Kidney (tissue), 14 donors: ENCODE measurements around the gene HYDIN. TPM values are rescaled to one million over a fixed set of nuclear protein-coding genes. Genes with fewer than 3 reads are reported as not detected.

Experiments
- DNase-seq, 5 donors: peaks; one replicate each; pipeline ENCODE4 v3.0.0-alpha.2; 2013 to 2020
- FAIRE-seq: peaks from 2 replicates; lab custom pipeline; 2012; peaks lifted over from hg19 to GRCh38; lab: Jason Lieb, UNC
- H3K27ac ChIP-seq, 2 donors: one replicate each; pipeline ENCODE4 v1.7.0; 2013; ENCODE audit warnings: low read depth in 2 of 2, low read length in 2 of 2, inconsistent platforms in 1 of 2
- H3K27me3 ChIP-seq: one replicate; pipeline ENCODE4 v1.7.1; 2013; ENCODE audit warnings: low read length, inconsistent platforms; ENCODE audit not compliant: control insufficient read depth, insufficient read depth
- H3K36me3 ChIP-seq, 3 donors: one replicate each; pipeline versions ENCODE4 v1.7.0 to v1.7.1; 2013; ENCODE audit warnings: low read length in 3 of 3, control low read depth in 1 of 3, inconsistent platforms in 1 of 3; ENCODE audit not compliant: insufficient read depth in 3 of 3, control insufficient read depth in 2 of 3
- H3K4me1 ChIP-seq, 3 donors: one replicate each; pipeline versions ENCODE4 v1.7.0 to v1.7.1; 2013; ENCODE audit warnings: low read length in 3 of 3, inconsistent platforms in 1 of 3, low read depth in 1 of 3; ENCODE audit not compliant: control insufficient read depth in 2 of 3, insufficient read depth in 2 of 3
- H3K4me3 ChIP-seq, 3 donors: one replicate each; pipeline versions ENCODE4 v1.7.0 to v1.8.1; 2013; ENCODE audit warnings: low read length in 3 of 3, control low read depth in 1 of 3, inconsistent platforms in 1 of 3
- H3K9ac ChIP-seq, 3 donors: one replicate each; pipeline versions ENCODE4 v1.7.0 to v1.7.1; 2013; ENCODE audit warnings: low read length in 3 of 3, control low read depth in 1 of 3, inconsistent platforms in 1 of 3
- H3K9me3 ChIP-seq, 3 donors: one replicate each; pipeline versions ENCODE4 v1.7.0 to v1.7.1; 2013; ENCODE audit warnings: low read length in 3 of 3, control low read depth in 1 of 3, inconsistent platforms in 1 of 3; ENCODE audit not compliant: control insufficient read depth in 2 of 3, insufficient read depth in 1 of 3
- CTCF ChIP-seq: IDR thresholded peaks from 3 replicates; pipeline ENCODE4 v1.5.1; 2012; ENCODE audit warnings: mild to moderate bottlenecking, moderate library complexity, borderline replicate concordance; ENCODE audit not compliant: insufficient read depth; ENCODE audit errors: extremely low read depth
- intact Hi-C: fragments of 100-400 bp; cut with DNase I; formaldehyde crosslinking; loops from one replicate; pipeline ENCODE4 v1.11.1; 2022
- polyA plus RNA-seq: library from polyadenylated mRNA; stranded (reverse); fragments of 350-450 nt; fragmentation: Illumina TruSeq; extraction: RNeasy Lipid Tissue Mini Kit (QIAGEN cat#74804); gene quantifications from one replicate; pipeline ENCODE4 v1.2.3, GENCODE V29; 2014; ENCODE audit warnings: low read depth, low replicate concordance; ENCODE audit not compliant: insufficient read depth
- total RNA-seq: library from RNA; stranded (reverse); fragmentation: NEBNext Ultra II Directional; extraction: Animal tissue kit (Norgen Biotek cat#: 25700); gene quantifications from one replicate; pipeline ENCODE4 v1.2.1, GENCODE V29; 2021
- donor health status: control.
- donor health status: control.
- donor health status: control.
- donor health status: control.
- donor health status: control.
- donor health status: DM: yes; HTN: yes; CAD: no.
- donor health status: Normal renal cell carcinoma (clear cell type).

The HYDIN gene
- total and polyA plus RNA-seq, 2 donors from 2014 or later, result 1.8 to 21.0 TPM

- FAIRE-seq, result no peak
- peaks cover 0 to 64% (median 33%) of the 10 kb centered on the region in 3 donors for H3K36me3 ChIP-seq
- H3K4me1 ChIP-seq, result peaks cover 0 to 11% (median 4%) of the 10 kb centered on the region in 3 donors
Observed at GRCh38 chr16:70784692-70785555, 445.6 kb downstream of the HYDIN start.

GRCh38 chr16:70782237-70782636 is 448.3 kb downstream of the HYDIN start:
- H3K27me3 ChIP-seq, result no peaks in the 10 kb centered on the region
- FAIRE-seq (no peak), DNase-seq (no peak)

More at GRCh38 chr16:70784692-70785555, 445.6 kb downstream of the HYDIN start:
- Histone ChIP-seq H3K27ac (no peak overlapping the region), H3K27me3 (no peaks in the 10 kb centered on the region), H3K9me3 (no peaks in the 10 kb centered on the region), H3K4me3 (no peak overlapping the region), H3K9ac (no peak overlapping the region)
- TF ChIP-seq CTCF, result no peak
- no peak for DNase-seq
- intact Hi-C loops, result no loop called here

DNA sequence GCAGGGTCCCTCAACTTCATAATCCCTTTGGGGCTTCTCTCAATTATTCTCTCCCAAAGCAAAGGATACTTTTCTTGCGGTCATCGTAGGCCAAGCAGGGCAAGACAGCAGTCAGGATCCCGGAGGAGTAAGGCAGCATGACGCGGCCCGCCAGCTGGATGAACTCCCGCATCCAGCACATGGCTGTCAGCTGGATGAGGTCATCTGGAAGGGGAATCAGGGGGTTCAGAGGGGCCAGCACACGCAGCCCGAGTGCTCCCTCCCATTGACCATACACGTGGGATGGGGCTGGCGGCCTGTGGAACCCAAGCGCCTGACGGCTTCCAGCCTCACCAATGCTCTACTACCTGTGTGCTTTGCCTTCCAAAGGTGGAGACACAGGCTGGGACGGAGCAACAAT is 448.7 kb downstream of the HYDIN start:
- Histone ChIP-seq H3K4me1 (no peaks in the 10 kb centered on the region), H3K27me3 (no peaks in the 10 kb centered on the region), H3K9me3 (no peaks in the 10 kb centered on the region), H3K9ac (no peak overlapping the region), H3K27ac (no peak overlapping the region), H3K36me3 (peaks cover 0 to 83% (median 33%) of the 10 kb centered on the region in 3 donors), H3K4me3 (no peak overlapping the region)
- intact Hi-C loops, result no loop called here
- FAIRE-seq (no peak), DNase-seq (no peak)
- TF ChIP-seq CTCF, result no peak

More at GRCh38 chr16:70782237-70782636, 448.3 kb downstream of the HYDIN start:
- no peak overlapping the region for H3K9ac ChIP-seq
- no peaks in the 10 kb centered on the region for H3K4me1 ChIP-seq
- no peaks in the 10 kb centered on the region for H3K9me3 ChIP-seq
- intact Hi-C loops, result no loop called here
- TF ChIP-seq CTCF, result no peak
- H3K36me3 ChIP-seq, result peaks cover 0 to 80% (median 33%) of the 10 kb centered on the region in 3 donors
- H3K4me3 ChIP-seq, result no peak overlapping the region
- no peak overlapping the region for H3K27ac ChIP-seq
